Measurements from ENCODE around the gene OR51A4.

GRCh38 chr11:4991060-4991459, 43.7 kb upstream of the OR51A4 start:
- TF ChIP-seq EZH2 (IDR thresholded peaks at IDR 0.05; ENCODE audit: insufficient read depth, low read length) (no peak), CTCF (IDR thresholded peaks at IDR 0.05; ENCODE audit: insufficient read depth, low read depth, low read length) (no peak)
